Transverse colon (tissue), 3 donors: ENCODE results near the gene EMP2.

ENCODE experiments used
- EP300 ChIP-seq: sonication (generic); formaldehyde crosslinking; IDR thresholded peaks from one replicate; pipeline ENCODE4 v1.6.1; 2017; ENCODE audit warnings: antibody characterized with exemption, low read depth
- POLR2A ChIP-seq: fragments of 450-650 bp; IDR thresholded peaks from one replicate; pipeline ENCODE4 v1.6.1; 2016; ENCODE audit warnings: antibody characterized with exemption, mild to moderate bottlenecking, moderate library complexity
- TF ChIP-seq, protein P1 (sequence below), 5 experiments: fragments of 200-600 bp in 3 of 5; fragments of 450-650 bp in 2 of 5; sonication (generic) in 3 of 5; IDR thresholded peaks; 1 replicate in 2 of 5; 2 replicates in 3 of 5; pipeline ENCODE4 v1.5.1; 2016 to 2017; ENCODE audit warnings: antibody characterized with exemption in 5 of 5, inconsistent platforms in 3 of 5, mild to moderate bottlenecking in 2 of 5, moderate library complexity in 1 of 5

DNA sequence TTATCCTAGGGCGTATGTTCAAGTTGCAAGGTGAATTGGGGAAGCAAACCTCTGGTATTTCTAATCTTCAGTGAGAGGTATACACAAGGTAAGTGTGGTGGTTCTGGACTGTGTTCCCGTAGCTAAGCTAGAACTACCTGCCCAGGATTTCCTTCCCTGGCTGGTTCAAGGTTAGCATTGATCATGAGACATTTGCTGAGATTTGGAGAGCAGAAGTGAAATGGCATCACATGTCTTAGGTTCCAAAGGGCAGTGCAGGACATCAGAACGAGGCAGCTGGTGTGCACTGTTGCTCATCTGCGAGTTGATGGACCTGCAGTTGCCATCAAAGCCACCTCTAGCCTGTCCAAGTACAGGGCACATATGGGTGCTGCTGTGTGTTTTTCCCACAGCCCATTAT lies 95.2 kb downstream of the EMP2 start:
- TF ChIP-seq POLR2A (no peak), EP300 (no peak)
- TF ChIP-seq, protein P1, sequence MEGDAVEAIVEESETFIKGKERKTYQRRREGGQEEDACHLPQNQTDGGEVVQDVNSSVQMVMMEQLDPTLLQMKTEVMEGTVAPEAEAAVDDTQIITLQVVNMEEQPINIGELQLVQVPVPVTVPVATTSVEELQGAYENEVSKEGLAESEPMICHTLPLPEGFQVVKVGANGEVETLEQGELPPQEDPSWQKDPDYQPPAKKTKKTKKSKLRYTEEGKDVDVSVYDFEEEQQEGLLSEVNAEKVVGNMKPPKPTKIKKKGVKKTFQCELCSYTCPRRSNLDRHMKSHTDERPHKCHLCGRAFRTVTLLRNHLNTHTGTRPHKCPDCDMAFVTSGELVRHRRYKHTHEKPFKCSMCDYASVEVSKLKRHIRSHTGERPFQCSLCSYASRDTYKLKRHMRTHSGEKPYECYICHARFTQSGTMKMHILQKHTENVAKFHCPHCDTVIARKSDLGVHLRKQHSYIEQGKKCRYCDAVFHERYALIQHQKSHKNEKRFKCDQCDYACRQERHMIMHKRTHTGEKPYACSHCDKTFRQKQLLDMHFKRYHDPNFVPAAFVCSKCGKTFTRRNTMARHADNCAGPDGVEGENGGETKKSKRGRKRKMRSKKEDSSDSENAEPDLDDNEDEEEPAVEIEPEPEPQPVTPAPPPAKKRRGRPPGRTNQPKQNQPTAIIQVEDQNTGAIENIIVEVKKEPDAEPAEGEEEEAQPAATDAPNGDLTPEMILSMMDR (IDR thresholded peaks at IDR 0.05) = no peak
